Measurements from ENCODE around the gene URB1. TPM values are rescaled to one million over a fixed set of nuclear protein-coding genes. Genes with fewer than 3 reads are reported as not detected.
"Not testable (repeated sequence)": the region's sequence is repeated elsewhere in the genome, so short reads cannot be mapped to it uniquely, and the experiment has no call there.

Gene URB1, protein sequence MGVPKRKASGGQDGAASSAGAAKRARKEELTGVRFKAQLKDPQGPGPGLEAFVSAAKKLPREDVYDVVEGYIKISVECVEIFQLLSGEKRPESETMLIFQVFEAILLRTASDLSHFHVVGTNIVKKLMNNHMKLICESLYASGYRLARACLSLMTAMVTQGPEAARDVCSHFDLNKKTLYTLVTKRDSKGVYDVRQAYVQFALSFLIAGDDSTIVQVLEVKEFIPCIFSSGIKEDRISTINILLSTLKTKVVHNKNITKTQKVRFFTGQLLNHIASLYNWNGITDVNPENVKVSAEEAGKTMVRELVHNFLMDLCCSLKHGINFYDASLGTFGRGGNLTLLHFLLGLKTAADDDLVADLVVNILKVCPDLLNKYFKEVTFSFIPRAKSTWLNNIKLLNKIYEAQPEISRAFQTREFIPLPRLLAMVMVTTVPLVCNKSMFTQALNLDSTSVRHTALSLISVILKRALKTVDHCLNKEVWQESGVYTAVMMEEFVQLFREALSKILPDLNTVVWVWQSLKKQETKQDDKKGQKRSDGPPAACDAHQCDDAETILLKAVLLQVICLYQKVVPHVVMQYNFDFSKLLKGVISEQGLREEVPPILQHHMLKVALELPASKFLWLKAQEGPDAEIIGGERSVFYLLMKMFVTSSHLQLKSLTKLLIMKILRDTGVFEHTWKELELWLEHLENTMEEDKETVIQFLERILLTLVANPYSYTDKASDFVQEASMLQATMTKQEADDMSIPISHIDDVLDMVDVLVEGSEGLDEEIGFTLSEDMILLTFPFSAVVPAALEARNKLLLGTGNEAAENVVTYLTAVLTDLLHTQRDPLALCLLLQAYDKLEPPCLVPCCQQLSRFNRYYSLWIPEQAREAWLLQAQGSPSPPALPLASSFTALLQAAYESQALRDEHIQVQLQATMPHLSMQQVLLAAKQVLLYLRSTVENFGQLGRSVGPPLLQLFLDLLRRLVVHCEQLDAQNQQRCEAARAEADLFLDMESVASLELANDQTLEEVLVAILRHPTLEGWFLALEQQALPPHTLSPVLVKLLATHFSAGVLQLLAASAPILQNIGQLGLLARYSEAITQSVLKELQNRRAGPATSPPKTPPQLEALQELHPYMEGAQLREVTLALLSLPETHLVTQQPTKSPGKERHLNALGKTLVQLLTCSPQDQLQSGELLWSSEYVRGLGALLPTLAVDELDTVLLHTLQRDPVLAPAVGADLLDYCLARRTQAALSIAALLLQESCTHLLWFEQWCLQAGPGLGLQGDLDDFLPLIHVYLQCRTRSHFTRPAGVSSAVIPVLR (N-terminal part only)
- total RNA-seq (2022): 17.1 and 21.1 TPM in 2 replicates
- percentile 79 among the genes with signal in this experiment for Bru-seq, nascent RNA
- percentile 80 among the genes with signal in this experiment for BruChase-seq, experiment 1, labeled RNA remaining after a 2-hour chase
- percentile 79 among the genes with signal in this experiment for BruChase-seq, experiment 2, labeled RNA remaining after a 6-hour chase
- long read RNA-seq, full-length matches to known transcripts: 1 of 23 reads
- long read RNA-seq, partial matches to known transcripts: 16 of 23 reads
- long read RNA-seq, other reads (novel, unspliced or antisense): 6 of 23 reads

DNA sequence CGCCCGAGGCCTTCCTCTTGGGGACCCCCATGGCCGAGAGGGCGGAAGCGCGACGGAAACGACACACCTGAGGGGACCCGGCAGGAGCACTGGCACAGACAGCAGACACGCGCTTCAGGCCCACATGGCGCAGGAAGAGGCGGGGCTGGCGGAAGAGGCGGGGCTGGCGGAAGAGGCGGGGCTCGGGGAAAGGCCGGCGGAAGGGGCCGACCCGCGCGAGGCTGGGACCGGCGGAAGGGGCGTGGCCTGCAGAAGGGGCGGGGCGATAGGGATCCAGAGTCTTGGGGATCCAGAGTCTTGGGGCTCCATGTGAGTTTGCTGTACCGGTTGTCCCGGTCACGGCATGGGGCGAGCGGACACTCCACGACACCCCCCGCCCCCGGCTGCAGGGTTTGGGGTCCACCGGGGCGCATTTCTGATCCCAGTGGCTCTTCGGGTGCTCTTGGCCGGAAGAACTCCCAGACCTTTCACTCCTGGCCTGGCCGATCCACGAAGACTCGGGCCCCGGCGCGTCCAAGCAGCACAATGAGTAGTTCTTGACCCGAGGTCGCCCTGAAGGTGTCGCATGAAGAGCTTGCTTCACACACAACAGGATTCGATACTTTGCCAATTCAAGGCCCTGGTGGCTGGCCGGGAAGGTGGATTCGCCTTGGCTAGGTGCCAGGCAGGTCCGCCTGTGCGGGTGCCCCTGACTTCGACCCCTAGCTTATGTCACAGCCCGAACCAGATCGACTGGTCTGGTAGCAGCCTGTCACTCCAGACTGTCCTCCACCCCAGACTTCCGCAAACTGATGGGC is at the start of gene URB1:
URB1 (minus strand) TSS at position 133 of the 797 bp plus-strand sequence; CDS start at position 31, 102 bp downstream.
- no peaks in the 10 kb centered on the region for H3K4me1 Mint-ChIP-seq (ENCODE audit: low read depth, unreplicated experiment)
- peak; percentile 91 to 94 for DNase-seq
- intact Hi-C loops (cut with micrococcal nuclease; ENCODE audit: unreplicated experiment): loop anchor here (2.0 kb wide), 1 partner anchor 208 kb away; no protein-coding TSS in a partner anchor
- peaks cover 8% of the 10 kb centered on the region for H3K4me1 ChIP-seq
- H3K27me3 Mint-ChIP-seq (ENCODE audit: insufficient read depth, unreplicated experiment): peaks cover 2% of the 10 kb centered on the region
- peak within 1 kb of the TSS; percentile 89 for H3K4me3 Mint-ChIP-seq (ENCODE audit: unreplicated experiment)
- peak within 1 kb of the TSS; percentile 94 for H3K4me3 ChIP-seq (ENCODE audit: low read depth, low read length)
- peaks cover 17% of the 10 kb centered on the region for H3K36me3 Mint-ChIP-seq (ENCODE audit: insufficient read depth, unreplicated experiment)
- TSS peak; percentile 99 for BruUV-seq (replicated peaks)
- H3K9me3 Mint-ChIP-seq (ENCODE audit: unreplicated experiment): no peaks in the 10 kb centered on the region
- ChIA-PET POLR2A (no interaction called here), CTCF (interaction anchor here (1.0 to 1.6 kb wide), 2 partner anchors 10 to 208 kb away, joined by 6 to 7 read pairs; no protein-coding TSS in a partner anchor)
- no peaks in the 10 kb centered on the region for H3K36me3 ChIP-seq (ENCODE audit: control insufficient read depth, insufficient read depth, low read length)
- H3K27me3 ChIP-seq (replicated peaks; ENCODE audit: control insufficient read depth, insufficient read depth, low read length): no peaks in the 10 kb centered on the region
- H3K27ac Mint-ChIP-seq (ENCODE audit: unreplicated experiment): peak within 1 kb of the TSS; percentile 89
- no peak for TF ChIP-seq CTCF (IDR thresholded peaks at IDR 0.05; ENCODE audit: insufficient read depth in 1 of 2, low read depth in 1 of 2, low read length in 1 of 2, severe bottlenecking in 1 of 2, unreplicated experiment in 1 of 2)
- no peaks in the 10 kb centered on the region for H3K9me3 ChIP-seq

DNA sequence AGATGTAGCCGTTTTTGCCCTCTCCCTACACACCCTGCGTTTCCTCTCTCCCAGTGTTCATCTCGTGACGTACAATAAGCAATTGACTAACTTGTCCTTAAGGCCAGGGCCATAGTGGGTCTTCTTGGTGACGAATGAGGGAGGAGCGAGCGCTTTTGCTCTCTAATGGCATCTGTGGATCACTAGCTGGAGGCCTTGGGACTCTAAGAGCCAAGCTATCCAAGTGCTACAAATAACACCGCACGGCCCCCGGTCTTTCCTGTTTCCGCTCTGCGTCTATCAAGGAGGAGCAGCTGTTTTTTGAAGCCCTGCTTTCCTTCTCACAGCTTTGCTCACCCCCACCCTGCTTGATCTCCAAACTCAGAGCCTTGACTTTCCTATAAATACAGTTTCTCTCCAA is 44.9 kb upstream of the URB1 start:
- Histone ChIP-seq H3K4me1 (0 out of 2 replicates have a peak, but pooled peaks cover 8% of the 10 kb centered on the region), H3K36me3 (ENCODE audit: control insufficient read depth, insufficient read depth, low read length) (no peaks in the 10 kb centered on the region), H3K9me3 (no peaks in the 10 kb centered on the region), H3K4me3 (ENCODE audit: low read depth, low read length) (no peak overlapping the region), H3K27me3 (replicated peaks; ENCODE audit: control insufficient read depth, insufficient read depth, low read length) (no peaks in the 10 kb centered on the region)
- POLR2A ChIA-PET: no interaction called here
- no peak for TF ChIP-seq CTCF (IDR thresholded peaks at IDR 0.05; ENCODE audit: insufficient read depth in 1 of 2, low read depth in 1 of 2, low read length in 1 of 2, severe bottlenecking in 1 of 2, unreplicated experiment in 1 of 2)
- no peak overlapping the region for H3K27ac Mint-ChIP-seq (ENCODE audit: unreplicated experiment)
- CTCF ChIA-PET: no interaction called here
- no peaks in the 10 kb centered on the region for H3K9me3 Mint-ChIP-seq (ENCODE audit: unreplicated experiment)
- no peaks in the 10 kb centered on the region for H3K36me3 Mint-ChIP-seq (ENCODE audit: insufficient read depth, unreplicated experiment)
- no TSS peak for BruUV-seq (replicated peaks)
- no peak for DNase-seq
- intact Hi-C loops (cut with micrococcal nuclease; ENCODE audit: unreplicated experiment): no loop called here
- H3K4me1 Mint-ChIP-seq (ENCODE audit: low read depth, unreplicated experiment): peaks cover 10% of the 10 kb centered on the region
- H3K4me3 Mint-ChIP-seq (ENCODE audit: unreplicated experiment): no peak overlapping the region
- no peaks in the 10 kb centered on the region for H3K27me3 Mint-ChIP-seq (ENCODE audit: insufficient read depth, unreplicated experiment)

DNA sequence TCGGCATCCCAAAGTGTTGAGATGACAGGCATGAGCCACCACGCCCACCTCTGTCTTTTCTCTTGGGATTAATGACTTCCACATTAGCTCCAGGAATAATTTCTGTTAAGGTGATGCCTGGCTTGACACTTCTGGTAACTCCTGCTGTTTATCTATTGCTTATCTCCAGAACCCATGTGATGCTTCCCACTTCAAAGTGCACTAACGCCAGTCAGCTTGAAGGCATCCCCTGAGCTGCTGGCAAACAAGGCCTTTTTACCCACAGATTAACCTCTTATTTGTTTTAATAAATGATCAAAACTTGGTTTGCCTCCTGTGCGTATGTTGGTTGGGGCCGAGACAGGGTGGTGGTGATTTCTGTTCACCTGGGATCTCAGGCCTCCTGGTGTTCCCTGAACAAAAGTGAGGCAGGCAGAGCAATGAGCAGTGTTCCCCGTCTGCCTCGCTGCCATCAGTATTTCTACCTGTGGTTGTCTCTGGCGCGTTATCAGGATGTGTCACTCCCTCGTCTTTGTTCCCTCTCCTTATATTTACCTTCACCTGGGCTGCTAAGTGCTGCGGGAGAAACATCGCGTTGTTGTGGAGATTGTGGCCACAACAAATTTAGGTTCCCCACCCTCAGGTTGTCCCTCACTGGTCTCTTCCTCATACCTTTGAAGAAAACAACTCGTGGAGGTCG is 40.3 kb upstream of the URB1 start:
- BruUV-seq (replicated peaks); H3K27me3 Mint-ChIP-seq (ENCODE audit: insufficient read depth, unreplicated experiment); H3K36me3 Mint-ChIP-seq (ENCODE audit: insufficient read depth, unreplicated experiment); H3K27me3 ChIP-seq (replicated peaks; ENCODE audit: control insufficient read depth, insufficient read depth, low read length); POLR2A ChIA-PET; H3K36me3 ChIP-seq (ENCODE audit: control insufficient read depth, insufficient read depth, low read length); H3K4me3 ChIP-seq (ENCODE audit: low read depth, low read length); H3K9me3 Mint-ChIP-seq (ENCODE audit: unreplicated experiment); H3K9me3 ChIP-seq; CTCF ChIA-PET: not testable (repeated sequence)
- H3K27ac Mint-ChIP-seq (ENCODE audit: unreplicated experiment): peak overlapping the region; percentile 79
- H3K4me1 ChIP-seq: 0 out of 2 replicates have a peak, but pooled peaks cover 13% of the 10 kb centered on the region
- DNase-seq: peak; percentile 71 to 80
- peak overlapping the region; percentile 44 for H3K4me3 Mint-ChIP-seq (ENCODE audit: unreplicated experiment)
- intact Hi-C loops (cut with micrococcal nuclease; ENCODE audit: unreplicated experiment): loop anchor here (1.0 kb wide), 1 partner anchor 160 kb away; no protein-coding TSS in a partner anchor
- H3K4me1 Mint-ChIP-seq (ENCODE audit: low read depth, unreplicated experiment): peaks cover 11% of the 10 kb centered on the region
